Measurements from ENCODE around the gene USP17L24. TPM values are rescaled to one million over a fixed set of nuclear protein-coding genes. Genes with fewer than 3 reads are reported as not detected.

Gene USP17L24, protein sequence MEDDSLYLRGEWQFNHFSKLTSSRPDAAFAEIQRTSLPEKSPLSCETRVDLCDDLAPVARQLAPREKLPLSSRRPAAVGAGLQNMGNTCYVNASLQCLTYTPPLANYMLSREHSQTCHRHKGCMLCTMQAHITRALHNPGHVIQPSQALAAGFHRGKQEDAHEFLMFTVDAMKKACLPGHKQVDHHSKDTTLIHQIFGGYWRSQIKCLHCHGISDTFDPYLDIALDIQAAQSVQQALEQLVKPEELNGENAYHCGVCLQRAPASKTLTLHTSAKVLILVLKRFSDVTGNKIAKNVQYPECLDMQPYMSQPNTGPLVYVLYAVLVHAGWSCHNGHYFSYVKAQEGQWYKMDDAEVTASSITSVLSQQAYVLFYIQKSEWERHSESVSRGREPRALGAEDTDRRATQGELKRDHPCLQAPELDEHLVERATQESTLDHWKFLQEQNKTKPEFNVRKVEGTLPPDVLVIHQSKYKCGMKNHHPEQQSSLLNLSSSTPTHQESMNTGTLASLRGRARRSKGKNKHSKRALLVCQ
- total RNA-seq, result not detected in 2 replicates

DNA sequence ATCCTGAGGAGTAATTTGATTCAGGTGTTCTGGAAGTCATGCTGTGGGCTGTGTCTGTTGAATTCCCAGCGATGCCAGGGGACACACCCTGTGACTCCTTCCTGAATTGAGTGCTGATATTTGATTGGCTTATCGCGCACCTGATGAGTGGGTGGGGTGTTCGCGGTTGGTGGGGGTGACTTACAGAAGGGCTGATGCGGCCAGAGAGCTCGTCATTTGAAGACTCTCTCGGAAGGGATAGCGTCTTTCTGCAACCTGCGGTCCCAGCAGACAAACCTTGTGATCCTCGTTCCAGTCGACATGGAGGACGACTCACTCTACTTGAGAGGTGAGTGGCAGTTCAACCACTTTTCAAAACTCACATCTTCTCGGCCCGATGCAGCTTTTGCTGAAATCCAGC, at the start of gene USP17L24:
Gene USP17L24 (plus strand): TSS at position 301 of the 400 bp plus-strand sequence. CDS start 0 bp downstream, at position 301.

DNA sequence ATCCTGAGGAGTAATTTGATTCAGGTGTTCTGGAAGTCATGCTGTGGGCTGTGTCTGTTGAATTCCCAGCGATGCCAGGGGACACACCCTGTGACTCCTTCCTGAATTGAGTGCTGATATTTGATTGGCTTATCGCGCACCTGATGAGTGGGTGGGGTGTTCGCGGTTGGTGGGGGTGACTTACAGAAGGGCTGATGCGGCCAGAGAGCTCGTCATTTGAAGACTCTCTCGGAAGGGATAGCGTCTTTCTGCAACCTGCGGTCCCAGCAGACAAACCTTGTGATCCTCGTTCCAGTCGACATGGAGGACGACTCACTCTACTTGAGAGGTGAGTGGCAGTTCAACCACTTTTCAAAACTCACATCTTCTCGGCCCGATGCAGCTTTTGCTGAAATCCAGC, 4.6 kb downstream of the USP17L24 start, which contains the start of gene USP17L25:
Gene USP17L25 (plus strand): TSS at position 301 of the 400 bp plus-strand sequence. CDS start 0 bp downstream, at position 301.

GRCh38 chr4:9334358-9334757, 9.4 kb downstream of the USP17L24 start, which contains the start of gene USP17L26:
TSS of gene USP17L26 (plus strand) at chr4:9334658. CDS start at chr4:9334658, 0 bp downstream.

GRCh38 chr4:9339103-9339502, 14.1 kb downstream of the USP17L24 start, which contains the start of gene USP17L5:
TSS of gene USP17L5 (plus strand) at chr4:9339403. CDS start at chr4:9339403, 0 bp downstream.

DNA sequence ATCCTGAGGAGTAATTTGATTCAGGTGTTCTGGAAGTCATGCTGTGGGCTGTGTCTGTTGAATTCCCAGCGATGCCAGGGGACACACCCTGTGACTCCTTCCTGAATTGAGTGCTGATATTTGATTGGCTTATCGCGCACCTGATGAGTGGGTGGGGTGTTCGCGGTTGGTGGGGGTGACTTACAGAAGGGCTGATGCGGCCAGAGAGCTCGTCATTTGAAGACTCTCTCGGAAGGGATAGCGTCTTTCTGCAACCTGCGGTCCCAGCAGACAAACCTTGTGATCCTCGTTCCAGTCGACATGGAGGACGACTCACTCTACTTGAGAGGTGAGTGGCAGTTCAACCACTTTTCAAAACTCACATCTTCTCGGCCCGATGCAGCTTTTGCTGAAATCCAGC, 18.9 kb downstream of the USP17L24 start, which contains the start of gene USP17L27:
Gene USP17L27 (plus strand): TSS at position 301 of the 400 bp plus-strand sequence. CDS start 0 bp downstream, at position 301.

DNA sequence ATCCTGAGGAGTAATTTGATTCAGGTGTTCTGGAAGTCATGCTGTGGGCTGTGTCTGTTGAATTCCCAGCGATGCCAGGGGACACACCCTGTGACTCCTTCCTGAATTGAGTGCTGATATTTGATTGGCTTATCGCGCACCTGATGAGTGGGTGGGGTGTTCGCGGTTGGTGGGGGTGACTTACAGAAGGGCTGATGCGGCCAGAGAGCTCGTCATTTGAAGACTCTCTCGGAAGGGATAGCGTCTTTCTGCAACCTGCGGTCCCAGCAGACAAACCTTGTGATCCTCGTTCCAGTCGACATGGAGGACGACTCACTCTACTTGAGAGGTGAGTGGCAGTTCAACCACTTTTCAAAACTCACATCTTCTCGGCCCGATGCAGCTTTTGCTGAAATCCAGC, 23.6 kb downstream of the USP17L24 start, which contains the start of gene USP17L28:
Gene USP17L28 (plus strand): TSS at position 301 of the 400 bp plus-strand sequence. CDS start 0 bp downstream, at position 301.

GRCh38 chr4:9353338-9353737, 28.4 kb downstream of the USP17L24 start, which contains the start of gene USP17L29:
TSS of gene USP17L29 (plus strand) at chr4:9353638. CDS start at chr4:9353638, 0 bp downstream.

GRCh38 chr4:9362829-9363228, 37.9 kb downstream of the USP17L24 start, which contains the start of gene USP17L30:
TSS of gene USP17L30 (plus strand) at chr4:9363129. CDS start at chr4:9363129, 0 bp downstream.

Other genes with a start within 250 kb of the USP17L24 start
- not detected in 2 replicates for gene FAM90A26, start 154.8 kb upstream of the USP17L24 start, total RNA-seq
- not detected in 2 replicates for gene USP17L10, start 114.5 kb upstream of the USP17L24 start, total RNA-seq
- gene USP17L11, start 109.8 kb upstream of the USP17L24 start, total RNA-seq, result not detected in 2 replicates
- gene USP17L12, start 105.0 kb upstream of the USP17L24 start, total RNA-seq, result not detected in 2 replicates
- not detected in 2 replicates for gene USP17L13, start 100.3 kb upstream of the USP17L24 start, total RNA-seq
- not detected in 2 replicates for gene USP17L15, start 90.8 kb upstream of the USP17L24 start, total RNA-seq
- not detected in 2 replicates for gene USP17L17, start 81.3 kb upstream of the USP17L24 start, total RNA-seq
- gene USP17L18, start 76.5 kb upstream of the USP17L24 start, total RNA-seq, result not detected in 2 replicates
- gene USP17L19, start 71.8 kb upstream of the USP17L24 start, total RNA-seq, result not detected in 2 replicates
- not detected in 2 replicates for gene USP17L20, start 67.0 kb upstream of the USP17L24 start, total RNA-seq
- gene USP17L21, start 62.3 kb upstream of the USP17L24 start, total RNA-seq, result not detected in 2 replicates
- gene USP17L22, start 57.5 kb upstream of the USP17L24 start, total RNA-seq, result not detected in 2 replicates
- not detected in 2 replicates for gene USP17L25, start 4.7 kb downstream of the USP17L24 start, total RNA-seq
- gene USP17L26, start 9.5 kb downstream of the USP17L24 start, total RNA-seq, result not detected in 2 replicates
- not detected in 2 replicates for gene USP17L5, start 14.2 kb downstream of the USP17L24 start, total RNA-seq
- not detected in 2 replicates for gene USP17L27, start 19.0 kb downstream of the USP17L24 start, total RNA-seq
- gene USP17L28, start 23.7 kb downstream of the USP17L24 start, total RNA-seq, result not detected in 2 replicates
- not detected in 2 replicates for gene USP17L29, start 28.5 kb downstream of the USP17L24 start, total RNA-seq
- not detected in 2 replicates for gene USP17L30, start 38.0 kb downstream of the USP17L24 start, total RNA-seq
- gene DEFB131A, start 119.2 kb downstream of the USP17L24 start, total RNA-seq, result not detected in 2 replicates

All from mammary microvascular endothelial cell (primary cell).